ENCODE measurements around the gene NFIB. TPM values are rescaled to one million over a fixed set of nuclear protein-coding genes. Genes with fewer than 3 reads are reported as not detected.

NFIB gene
- total RNA-seq, 1 donor: 12.1 TPM

GRCh38 chr9:14135421-14135820, 178.5 kb downstream of the NFIB start:
- no peak for DNase-seq (ENCODE audit: low read depth)
- TF ChIP-seq CTCF (IDR thresholded peaks at IDR 0.05; ENCODE audit: insufficient read depth, low read depth, low read length): no peak
- H3K4me3 ChIP-seq (ENCODE audit: low read depth, low read length): no peak overlapping the region

- H3K4me3 ChIP-seq (ENCODE audit: low read depth, low read length): no peak overlapping the region
- DNase-seq (ENCODE audit: low read depth): peak; percentile 29
- no peak for TF ChIP-seq CTCF (IDR thresholded peaks at IDR 0.05; ENCODE audit: insufficient read depth, low read depth, low read length)
Observed at GRCh38 chr9:14133394-14133793, 180.5 kb downstream of the NFIB start.

GRCh38 chr9:14132775-14133174, 181.2 kb downstream of the NFIB start:
- H3K4me3 ChIP-seq (ENCODE audit: low read depth, low read length): no peak overlapping the region
- peak; percentile 40 for DNase-seq (ENCODE audit: low read depth)
- no peak for TF ChIP-seq CTCF (IDR thresholded peaks at IDR 0.05; ENCODE audit: insufficient read depth, low read depth, low read length)

- no peak for DNase-seq (ENCODE audit: low read depth)
- TF ChIP-seq CTCF (IDR thresholded peaks at IDR 0.05; ENCODE audit: insufficient read depth, low read depth, low read length): no peak
- H3K4me3 ChIP-seq (ENCODE audit: low read depth, low read length): no peak overlapping the region
Observed at GRCh38 chr9:14131356-14132088, 182.4 kb downstream of the NFIB start.

GRCh38 chr9:14127656-14128055, 186.3 kb downstream of the NFIB start:
- TF ChIP-seq CTCF (IDR thresholded peaks at IDR 0.05; ENCODE audit: insufficient read depth, low read depth, low read length): no peak
- H3K4me3 ChIP-seq (ENCODE audit: low read depth, low read length): no peak overlapping the region
- no peak for DNase-seq (ENCODE audit: low read depth)

GRCh38 chr9:14119694-14120514, 194.0 kb downstream of the NFIB start:
- no peak for TF ChIP-seq CTCF (IDR thresholded peaks at IDR 0.05; ENCODE audit: insufficient read depth, low read depth, low read length)
- DNase-seq (ENCODE audit: low read depth): peak; percentile 35
- H3K4me3 ChIP-seq (ENCODE audit: low read depth, low read length): no peak overlapping the region
